Ovary (tissue), 3 donors: ENCODE measurements around the gene BICDL1.

Experiments
- CTCF ChIP-seq, 3 donors: fragments of 450-650 bp in 2 of 3; fragments of 200-600 bp in 1 of 3; IDR thresholded peaks; one replicate each; pipeline versions ENCODE4 v1.5.1 to v1.8.0; 2016 to 2022; ENCODE audit warnings: antibody characterized with exemption in 3 of 3, mild to moderate bottlenecking in 1 of 3
- POLR2A ChIP-seq: fragments of 450-650 bp; IDR thresholded peaks from one replicate; pipeline ENCODE4 v1.6.1; 2017; ENCODE audit warnings: antibody characterized with exemption, mild to moderate bottlenecking, moderate library complexity
- donor health status: DM: no; HTN: no; CAD: no.

GRCh38 chr12:120078868-120079267 is 89.8 kb downstream of the BICDL1 start:
- TF ChIP-seq CTCF (IDR thresholded peaks at IDR 0.05) (no peak), POLR2A (no peak)
